Lower leg skin (tissue), 4 donors: ENCODE results near the gene PRICKLE2. TPM values are rescaled to one million over a fixed set of nuclear protein-coding genes. Genes with fewer than 3 reads are reported as not detected.

Experiments
- DNase-seq, 2 donors: peaks; one replicate each; pipeline ENCODE4 v3.0.0-alpha.2; 2019; ENCODE audit warnings: low spot score in 2 of 2
- H3K4me3 ChIP-seq: fragments of 200-600 bp; sonication (generic); 2 replicates; pipeline ENCODE4 v1.5.1; 2017; ENCODE audit warnings: mild to moderate bottlenecking, low read depth; ENCODE audit not compliant: poor library complexity, severe bottlenecking
- CTCF ChIP-seq, 3 donors: fragments of 450-650 bp; IDR thresholded peaks; one replicate each; pipeline ENCODE4 v1.5.1; 2016; ENCODE audit warnings: antibody characterized with exemption in 3 of 3, mild to moderate bottlenecking in 3 of 3, moderate library complexity in 2 of 3
- POLR2A ChIP-seq, 2 donors: fragments of 450-650 bp; IDR thresholded peaks; one replicate each; pipeline ENCODE4 v1.6.1; 2016 to 2017; ENCODE audit warnings: antibody characterized with exemption in 2 of 2, mild to moderate bottlenecking in 1 of 2, moderate library complexity in 1 of 2
- WGBS, 2 donors: methylation state at CpG; one replicate each; pipeline ENCODE4 v1.1.5; 2018; 5-methylcytosine and 5-hydroxymethylcytosine counted together
- intact Hi-C: fragments of 100-400 bp; cut with DNase I; formaldehyde crosslinking; loops from one replicate; pipeline ENCODE4 v1.15.0; 2023; ENCODE audit warnings: low total_unique reads
- total RNA-seq, 4 donors: library from RNA; depleted of rRNA; stranded (reverse); fragments of >200 nt; gene quantifications; one replicate each; pipeline ENCODE4 v1.1.0, GENCODE V29; 2016

The PRICKLE2 gene
- total RNA-seq, 4 donors from 2014 or later: 10.2 to 18.7 (median 11.7) TPM

DNA sequence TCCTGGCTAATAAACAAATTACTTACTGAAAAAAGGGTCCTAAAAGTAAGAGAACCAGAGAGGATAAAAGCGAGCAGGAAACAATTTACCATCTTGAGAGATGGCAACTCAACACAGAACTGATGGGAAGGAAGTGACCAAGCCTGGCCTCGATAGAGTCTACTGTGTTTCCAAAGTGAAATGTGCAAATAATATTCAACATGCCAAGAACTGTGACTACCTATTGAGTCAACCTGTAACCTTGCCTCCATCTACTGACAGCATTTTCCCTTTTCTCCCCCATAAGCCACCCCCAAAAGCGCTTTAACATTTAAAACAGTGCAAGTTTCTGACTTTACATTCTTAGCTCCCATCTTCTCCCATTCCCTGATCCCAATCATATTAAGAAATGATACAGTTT, 126.6 kb downstream of the PRICKLE2 start:
- 79 to 84% methylated on average over 3 of the region's 3 CpGs for WGBS, 2 donors
- H3K4me3 ChIP-seq: no peak overlapping the region
- intact Hi-C loops: no loop called here
- no peak for DNase-seq
- TF ChIP-seq POLR2A (IDR thresholded peaks at IDR 0.05): no peak
- TF ChIP-seq CTCF (IDR thresholded peaks at IDR 0.05): no peak

- no peak for DNase-seq
- H3K4me3 ChIP-seq: no peak overlapping the region
- WGBS, 2 donors: 87 to 89% methylated on average over 5 of the region's 5 CpGs
- TF ChIP-seq POLR2A (IDR thresholded peaks at IDR 0.05) (no peak), CTCF (IDR thresholded peaks at IDR 0.05) (no peak)
- intact Hi-C loops: no loop called here
Observed at GRCh38 chr3:64097920-64098319, 127.3 kb downstream of the PRICKLE2 start.

DNA sequence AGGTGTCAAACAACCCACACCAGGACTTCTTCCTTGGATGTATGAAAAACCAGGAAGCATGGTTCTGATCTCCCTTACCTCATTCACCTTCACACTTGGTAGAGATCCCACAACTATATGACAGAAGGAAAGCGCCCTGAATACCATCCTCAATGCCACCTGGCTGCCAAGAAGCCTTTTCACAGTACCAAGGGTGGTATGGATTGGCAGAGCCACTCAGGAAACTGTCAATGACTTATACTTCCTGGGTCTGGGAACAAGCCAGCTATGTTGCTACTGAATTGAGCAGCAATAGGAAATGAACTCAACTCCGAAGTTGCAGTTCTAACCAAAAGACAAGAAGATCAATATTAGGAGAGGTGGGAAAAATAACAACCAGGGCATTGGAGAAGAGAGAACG, 129.5 kb downstream of the PRICKLE2 start:
- 89 to 94% methylated on average over 3 of the region's 3 CpGs for WGBS, 2 donors
- TF ChIP-seq POLR2A (IDR thresholded peaks at IDR 0.05): no peak
- TF ChIP-seq CTCF (IDR thresholded peaks at IDR 0.05): no peak
- intact Hi-C loops: no loop called here
- no peak overlapping the region for H3K4me3 ChIP-seq
- no peak for DNase-seq

GRCh38 chr3:64094713-64095079, 130.6 kb downstream of the PRICKLE2 start:
- no peak for DNase-seq
- intact Hi-C loops: no loop called here
- H3K4me3 ChIP-seq: no peak overlapping the region
- no peak for TF ChIP-seq CTCF (IDR thresholded peaks at IDR 0.05)
- TF ChIP-seq POLR2A (IDR thresholded peaks at IDR 0.05): no peak
- WGBS, 2 donors: 73 to 88% methylated on average over 2 of the region's 2 CpGs

DNA sequence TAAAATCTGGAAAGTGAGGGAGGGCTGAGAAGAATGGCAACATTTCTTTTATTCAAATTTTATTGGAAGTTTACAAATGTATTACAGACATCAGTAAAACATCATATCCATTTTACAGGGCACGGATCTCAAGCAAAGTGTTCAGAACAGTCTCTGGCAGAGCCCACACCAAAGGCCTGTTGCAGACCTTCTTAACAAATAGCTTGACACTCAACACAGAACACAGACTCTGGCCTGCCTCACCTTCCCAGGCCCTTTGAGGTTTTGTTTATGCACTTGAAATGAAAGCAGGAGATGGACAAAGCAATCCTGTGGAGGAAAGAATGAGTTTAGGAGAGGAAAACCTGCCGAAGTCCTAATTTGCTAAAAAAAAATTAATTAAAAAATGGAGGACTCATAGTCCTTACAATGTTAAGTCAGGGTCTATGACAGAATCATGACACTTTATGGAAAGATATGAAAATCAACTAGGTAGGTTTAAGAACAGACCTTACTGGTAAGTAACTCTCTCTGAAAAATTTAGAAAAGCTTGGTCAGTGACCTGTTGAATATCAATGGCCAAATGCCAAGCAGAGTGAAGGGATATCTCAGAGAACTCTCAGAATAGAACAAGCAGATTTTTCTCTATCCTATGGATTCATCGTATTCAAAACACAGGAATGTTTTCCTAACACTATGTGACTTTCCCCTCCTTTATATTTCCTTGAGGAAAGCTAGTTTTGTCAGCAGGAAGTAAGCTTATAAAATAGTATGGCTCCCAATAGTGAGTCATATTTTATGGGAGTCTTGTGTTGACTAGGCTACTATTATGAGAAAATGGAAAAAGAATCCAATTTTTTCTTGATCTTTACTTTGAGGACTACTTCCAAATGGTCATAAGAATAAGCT, 131.2 kb downstream of the PRICKLE2 start:
- intact Hi-C loops: no loop called here
- TF ChIP-seq POLR2A (IDR thresholded peaks at IDR 0.05) (no peak), CTCF (IDR thresholded peaks at IDR 0.05) (no peak)
- no peak for DNase-seq
- WGBS, 2 donors: 89 to 92% methylated on average over 3 of the region's 3 CpGs
- no peak overlapping the region for H3K4me3 ChIP-seq

GRCh38 chr3:64093211-64093610, 132.1 kb downstream of the PRICKLE2 start:
- TF ChIP-seq CTCF (IDR thresholded peaks at IDR 0.05) (no peak), POLR2A (IDR thresholded peaks at IDR 0.05) (no peak)
- DNase-seq: no peak
- no peak overlapping the region for H3K4me3 ChIP-seq
- intact Hi-C loops: no loop called here
